Activated T-helper 9 cell treated with anti-CD3 and anti-CD28 coated beads, Interleukin-2, amount 50 U/mL, for 16 hours (primary cell): ENCODE results near the gene FAM50A.
"Not testable (repeated sequence)": the region's sequence is repeated elsewhere in the genome, so short reads cannot be mapped to it uniquely, and the experiment has no call there.

Experiments
- DNase-seq: peaks from one replicate; pipeline ENCODE4 v3.0.0-alpha.2; 2020; ENCODE audit warnings: low read depth

FAM50A gene, protein sequence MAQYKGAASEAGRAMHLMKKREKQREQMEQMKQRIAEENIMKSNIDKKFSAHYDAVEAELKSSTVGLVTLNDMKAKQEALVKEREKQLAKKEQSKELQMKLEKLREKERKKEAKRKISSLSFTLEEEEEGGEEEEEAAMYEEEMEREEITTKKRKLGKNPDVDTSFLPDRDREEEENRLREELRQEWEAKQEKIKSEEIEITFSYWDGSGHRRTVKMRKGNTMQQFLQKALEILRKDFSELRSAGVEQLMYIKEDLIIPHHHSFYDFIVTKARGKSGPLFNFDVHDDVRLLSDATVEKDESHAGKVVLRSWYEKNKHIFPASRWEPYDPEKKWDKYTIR

DNA sequence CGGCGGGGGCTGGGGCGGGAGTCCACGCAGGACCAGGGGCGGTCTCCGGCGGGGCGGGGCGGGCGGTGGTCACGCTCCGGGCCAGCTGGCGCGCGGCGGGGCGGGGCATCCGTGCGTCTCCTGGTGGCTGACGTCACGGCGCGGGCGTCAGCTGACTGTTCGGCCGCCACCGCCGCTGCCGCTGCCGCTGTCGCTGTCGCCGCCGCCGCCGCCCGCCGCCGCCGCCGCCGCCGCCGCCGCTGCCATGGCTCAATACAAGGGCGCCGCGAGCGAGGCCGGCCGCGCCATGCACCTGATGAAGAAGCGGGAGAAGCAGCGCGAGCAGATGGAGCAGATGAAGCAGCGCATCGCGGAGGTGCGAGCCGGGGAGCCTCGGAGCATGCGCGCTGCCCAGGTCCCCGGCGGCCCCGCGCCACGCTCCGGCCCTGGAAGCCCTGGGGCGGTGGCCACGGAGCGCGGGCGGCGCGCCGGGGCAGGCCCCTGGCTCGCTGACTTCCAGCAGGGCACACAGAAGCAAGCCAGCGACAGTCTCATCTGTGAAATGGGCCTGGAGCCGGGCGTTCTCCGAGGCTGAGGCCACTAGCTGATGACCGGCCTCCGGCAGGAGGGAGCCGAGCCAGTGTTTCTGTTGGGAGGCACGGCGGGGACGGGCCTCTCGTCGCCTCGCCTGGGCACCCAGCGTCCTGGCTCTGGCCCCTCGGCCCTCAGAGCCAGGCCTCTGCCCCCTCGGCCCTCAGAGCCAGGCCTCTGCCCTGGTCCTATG is at the start of gene FAM50A:
FAM50A (plus strand) TSS at position 150 of the 763 bp plus-strand sequence; CDS start at position 245, 95 bp downstream.
- peak; percentile 63 for DNase-seq

DNA sequence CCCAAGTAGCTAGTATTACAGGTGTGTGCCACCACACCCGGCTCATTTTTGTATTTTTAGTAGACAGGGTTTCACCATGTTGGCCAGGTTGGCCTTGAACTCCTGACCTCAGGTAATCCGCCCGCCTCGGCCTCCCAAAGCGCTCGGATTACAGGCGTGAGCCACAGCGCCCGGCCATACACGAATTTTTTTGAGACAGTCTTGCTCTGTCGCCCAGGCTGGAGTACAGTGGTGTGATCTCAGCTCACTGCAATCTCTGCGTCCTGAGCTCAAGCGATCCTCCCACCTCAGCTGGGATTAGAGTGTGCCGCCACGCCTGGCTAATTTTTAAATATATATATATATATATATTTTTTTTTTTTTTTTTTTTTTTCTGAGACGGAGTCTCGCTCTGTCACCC is 47.6 kb upstream of the FAM50A start:
- DNase-seq, result not testable (repeated sequence)

DNA sequence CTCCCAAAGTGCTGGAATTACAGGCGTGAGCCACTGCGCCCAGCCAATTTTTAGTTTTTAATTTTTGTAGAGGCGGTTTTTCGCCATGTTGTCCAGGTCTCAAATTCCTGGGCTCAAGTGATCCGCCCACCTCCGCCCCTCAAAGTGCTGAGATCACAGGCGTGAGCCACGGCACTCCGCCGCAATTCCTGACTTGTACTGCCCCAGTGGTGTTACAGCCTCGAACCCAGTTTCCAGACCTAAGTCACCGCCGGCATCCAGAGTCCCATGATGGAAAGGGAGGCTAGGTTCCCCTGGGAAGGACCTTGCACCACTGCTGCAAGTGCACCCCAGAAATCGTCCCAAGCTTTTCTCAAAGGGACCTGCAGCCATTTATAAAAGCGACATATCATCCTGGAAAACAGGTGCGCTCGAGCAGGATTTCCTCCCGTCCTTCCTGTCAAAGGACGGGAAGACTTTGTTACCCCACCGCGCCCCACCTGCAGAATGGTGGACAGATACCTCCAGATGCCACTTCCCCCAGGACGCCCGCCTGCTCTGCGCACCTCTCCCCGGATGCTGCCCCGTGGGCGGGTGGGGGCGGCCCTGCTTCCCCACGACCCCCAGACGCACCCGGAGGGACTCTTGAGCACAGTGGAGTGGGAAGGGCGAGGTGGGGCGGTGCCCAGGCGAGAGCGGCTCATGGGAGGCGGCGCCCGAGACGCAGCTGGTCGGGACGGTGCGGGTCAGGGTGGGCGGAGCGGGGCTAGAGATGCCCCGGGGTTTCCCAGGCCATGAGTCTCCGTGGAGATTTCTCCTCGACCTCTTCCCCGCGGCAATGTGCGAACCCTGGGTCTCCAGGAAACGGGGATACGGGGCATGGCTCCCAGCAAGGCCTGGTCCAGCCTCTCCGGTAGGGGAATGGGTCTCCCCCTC is 46.7 kb upstream of the FAM50A start:
- peak; percentile 52 for DNase-seq

DNA sequence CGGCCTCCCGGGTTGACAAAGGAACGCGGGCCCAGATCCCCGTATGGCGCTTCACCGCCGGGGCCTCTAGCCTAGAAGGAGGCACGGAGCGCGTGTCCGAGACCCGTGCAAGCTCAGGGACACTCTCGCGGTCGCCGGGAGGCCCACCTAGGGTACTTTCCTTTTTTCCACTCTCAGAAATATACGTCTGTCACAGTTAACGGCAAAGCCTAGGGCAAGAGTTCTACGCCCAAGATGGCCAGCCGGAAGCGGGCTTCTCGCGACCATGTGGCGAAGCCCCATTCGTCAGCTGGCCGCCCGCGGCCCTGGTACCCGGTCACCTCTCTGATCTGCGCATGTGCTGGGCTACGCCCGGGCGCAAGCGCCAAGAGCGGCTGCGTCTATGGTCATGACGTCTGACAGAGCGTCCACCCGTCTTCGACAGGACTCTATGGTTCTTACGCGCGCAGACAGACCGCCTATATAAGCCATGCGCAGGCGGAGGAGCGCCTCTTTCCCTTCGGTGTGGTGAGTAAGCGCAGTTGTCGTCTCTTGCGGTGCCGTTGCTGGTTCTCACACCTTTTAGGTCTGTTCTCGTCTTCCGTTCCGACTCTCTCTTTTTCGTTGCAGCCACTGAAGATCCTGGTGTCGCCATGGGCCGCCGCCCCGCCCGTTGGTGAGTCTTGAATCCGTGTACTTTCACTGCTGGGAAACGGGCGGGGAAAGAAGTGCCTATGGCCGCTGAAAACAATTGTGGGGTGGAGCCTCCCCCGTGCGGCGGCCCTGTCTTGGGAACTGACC is 45.9 kb upstream of the FAM50A start, which contains the start of gene RPL10:
RPL10 (plus strand) TSS at position 490 of the 780 bp plus-strand sequence; CDS start at position 633, 143 bp downstream.
- DNase-seq, result peak; percentile 82

DNA sequence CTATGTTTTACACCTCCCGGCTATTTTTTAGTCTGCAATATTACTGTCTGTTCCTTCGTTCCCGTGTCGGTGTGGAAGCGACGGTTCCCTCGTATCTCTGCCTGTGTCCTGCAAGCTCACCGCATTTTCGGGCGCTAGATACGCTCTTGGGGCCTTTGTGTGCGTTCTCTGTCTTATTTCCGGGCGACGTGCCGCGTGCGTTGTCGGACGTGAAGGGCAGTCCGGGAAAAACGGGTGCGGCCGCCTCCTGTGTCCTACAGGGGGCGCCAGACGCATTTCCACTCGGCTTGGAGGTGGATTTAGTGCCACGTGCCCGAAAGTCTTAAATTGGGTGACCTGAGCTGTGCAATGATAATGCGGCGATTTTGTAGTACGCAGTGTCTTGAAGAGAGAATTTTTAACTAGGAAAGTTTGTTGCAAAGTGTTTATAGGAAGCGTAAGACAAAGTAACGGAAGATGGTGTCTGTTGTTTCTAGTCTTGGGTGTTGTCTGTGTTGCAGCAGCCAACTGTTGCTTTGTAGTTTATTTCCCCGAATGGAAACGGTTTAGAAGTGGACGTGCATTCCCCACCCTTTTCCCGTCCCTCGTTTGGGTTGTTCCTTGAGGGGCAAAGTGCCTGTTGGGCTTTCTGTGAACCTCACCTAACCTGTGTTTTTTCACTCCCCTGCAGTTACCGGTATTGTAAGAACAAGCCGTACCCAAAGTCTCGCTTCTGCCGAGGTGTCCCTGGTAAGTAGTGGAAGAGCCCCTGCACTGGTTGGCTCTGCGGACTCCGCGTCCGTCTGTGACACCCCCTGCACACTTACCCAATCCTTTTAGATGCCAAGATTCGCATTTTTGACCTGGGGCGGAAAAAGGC is 45.0 kb upstream of the FAM50A start:
- DNase-seq, result peak; percentile 75

DNA sequence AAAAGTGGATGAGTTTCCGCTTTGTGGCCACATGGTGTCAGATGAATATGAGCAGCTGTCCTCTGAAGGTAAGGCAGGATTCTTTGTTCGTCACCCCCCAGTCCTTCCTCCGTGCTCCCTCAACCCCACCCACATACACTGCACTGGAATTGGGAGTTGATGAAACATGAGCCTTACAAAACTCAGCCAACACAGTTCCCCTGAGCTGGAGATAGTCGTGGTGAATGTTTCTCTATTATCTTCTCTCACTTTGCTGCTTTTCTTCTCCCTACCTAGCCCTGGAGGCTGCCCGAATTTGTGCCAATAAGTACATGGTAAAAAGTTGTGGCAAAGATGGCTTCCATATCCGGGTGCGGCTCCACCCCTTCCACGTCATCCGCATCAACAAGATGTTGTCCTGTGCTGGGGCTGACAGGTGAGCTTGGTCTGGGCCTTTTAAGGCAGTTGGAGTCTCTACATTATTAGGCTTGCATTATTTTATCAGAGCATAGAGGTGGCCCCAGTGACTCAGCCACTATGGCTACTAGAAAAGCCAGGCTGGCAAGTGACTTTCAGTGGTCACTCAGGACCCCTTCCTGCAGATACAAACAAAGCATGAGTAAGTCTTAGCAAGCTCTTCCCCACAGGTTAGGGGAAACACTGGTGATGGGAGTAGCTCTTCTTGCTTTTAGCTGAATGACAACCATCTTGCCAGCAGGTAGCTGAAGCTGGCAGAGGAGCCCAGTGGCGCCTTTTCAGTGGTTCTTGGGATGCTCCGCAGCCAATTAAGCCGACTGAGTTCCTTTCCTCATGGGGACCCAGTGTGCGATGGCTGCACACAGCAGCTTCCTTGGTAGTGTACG is 44.2 kb upstream of the FAM50A start:
- DNase-seq, result no peak

DNA sequence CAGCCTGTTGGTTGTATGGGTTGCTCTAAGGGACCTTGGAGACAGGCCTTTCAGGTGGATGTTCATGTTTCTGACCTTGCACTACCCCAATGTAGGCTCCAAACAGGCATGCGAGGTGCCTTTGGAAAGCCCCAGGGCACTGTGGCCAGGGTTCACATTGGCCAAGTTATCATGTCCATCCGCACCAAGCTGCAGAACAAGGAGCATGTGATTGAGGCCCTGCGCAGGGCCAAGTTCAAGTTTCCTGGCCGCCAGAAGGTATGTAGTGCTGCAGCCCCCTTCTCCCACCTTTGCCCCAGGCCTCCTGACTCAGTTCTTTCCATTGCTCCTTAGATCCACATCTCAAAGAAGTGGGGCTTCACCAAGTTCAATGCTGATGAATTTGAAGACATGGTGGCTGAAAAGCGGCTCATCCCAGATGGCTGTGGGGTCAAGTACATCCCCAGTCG is 43.5 kb upstream of the FAM50A start:
- DNase-seq, result not testable (repeated sequence)

DNA sequence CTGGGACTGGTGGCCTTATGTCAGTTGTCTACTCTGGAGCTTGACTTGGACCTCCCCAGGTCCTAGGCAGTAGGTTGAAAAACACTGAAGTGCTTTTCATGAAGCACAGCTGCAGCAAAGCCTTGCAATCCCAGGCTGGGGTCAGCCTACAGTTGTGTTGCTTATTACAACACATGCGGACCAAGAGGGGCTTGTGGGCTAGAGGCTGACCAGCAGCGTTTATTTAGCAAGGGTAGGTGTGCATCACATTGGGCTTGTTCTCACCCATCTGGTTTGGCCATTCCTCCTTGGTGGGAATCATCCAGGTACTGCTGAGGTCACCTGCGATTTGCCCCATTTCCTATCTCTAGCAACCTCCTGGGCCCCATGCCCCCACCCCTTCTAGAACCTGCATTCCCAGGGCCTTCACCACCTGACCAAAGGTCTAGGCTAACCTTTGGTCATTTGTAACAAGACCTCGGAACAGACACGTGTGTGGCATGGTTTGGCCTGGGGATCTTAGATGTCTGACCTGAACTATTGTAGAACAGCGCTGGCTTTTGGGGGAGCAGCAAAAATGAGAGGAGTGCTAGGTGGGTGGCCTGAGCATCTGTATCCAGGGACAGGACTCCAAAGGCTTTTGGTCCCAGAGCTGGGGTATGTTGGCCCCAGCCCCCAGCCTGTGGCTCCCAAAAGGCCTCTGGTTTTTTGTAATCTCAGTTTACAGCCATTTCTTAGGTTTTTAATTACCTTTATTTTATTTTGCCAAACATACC is 42.7 kb upstream of the FAM50A start:
- DNase-seq, result no peak

DNA sequence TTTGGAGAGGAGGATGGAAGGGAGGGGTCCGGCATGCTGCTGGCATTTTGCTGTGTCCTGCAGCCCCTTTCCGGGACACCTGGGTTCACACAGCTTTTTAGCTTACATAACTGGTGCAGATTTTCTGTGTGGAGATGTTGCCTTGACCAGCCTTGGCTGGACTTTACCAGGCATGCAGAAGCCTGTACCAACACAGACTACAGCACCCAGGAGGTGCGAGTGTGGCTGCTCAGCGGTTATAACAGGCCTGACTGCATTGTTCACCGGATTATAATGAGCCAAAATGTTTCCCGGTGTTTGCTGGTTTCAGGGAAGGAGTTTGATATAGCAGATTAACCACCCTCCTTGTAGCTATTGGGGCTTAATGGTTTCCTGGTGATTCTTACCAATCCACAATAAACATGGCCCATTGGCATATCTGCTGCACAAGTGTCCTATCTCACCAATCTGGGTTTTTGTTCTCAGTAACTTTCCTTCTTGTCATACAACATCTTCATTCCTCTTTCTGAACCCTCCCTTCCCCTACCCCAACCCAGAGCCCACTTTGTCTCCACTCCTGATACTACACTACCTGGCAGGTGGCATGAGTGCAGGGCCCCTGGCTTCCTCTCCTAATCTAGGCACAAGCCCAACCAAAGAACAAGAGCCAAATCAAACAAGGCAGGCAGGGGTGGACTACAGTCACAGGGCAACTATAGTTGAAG is 41.9 kb upstream of the FAM50A start:
- no peak for DNase-seq

DNA sequence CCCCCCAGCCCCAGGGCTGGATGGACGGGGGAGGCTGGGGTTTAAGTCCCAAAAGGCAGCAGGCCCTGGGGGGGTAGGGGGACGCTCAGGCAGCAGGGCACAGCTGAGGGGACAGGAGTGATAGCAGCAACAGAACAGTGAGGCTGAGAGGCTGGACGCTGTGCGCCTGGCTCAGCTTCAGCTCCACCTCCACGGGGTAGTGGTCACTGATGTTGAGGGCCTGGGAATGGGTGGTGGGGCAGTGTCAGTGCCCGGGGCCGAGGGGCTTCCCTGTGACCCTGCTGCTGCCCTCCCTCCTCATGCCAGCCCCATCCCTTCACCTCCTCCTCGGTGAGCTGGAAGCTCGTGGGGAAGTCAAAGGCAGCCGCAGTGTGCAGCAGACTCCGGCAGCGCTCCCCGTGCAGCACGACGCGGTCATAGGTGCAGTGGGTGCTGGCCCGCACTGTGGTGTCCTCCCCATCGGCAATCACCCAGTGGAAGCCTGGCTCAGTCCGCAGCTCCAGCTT is 41.3 kb upstream of the FAM50A start:
- DNase-seq, result no peak

DNA sequence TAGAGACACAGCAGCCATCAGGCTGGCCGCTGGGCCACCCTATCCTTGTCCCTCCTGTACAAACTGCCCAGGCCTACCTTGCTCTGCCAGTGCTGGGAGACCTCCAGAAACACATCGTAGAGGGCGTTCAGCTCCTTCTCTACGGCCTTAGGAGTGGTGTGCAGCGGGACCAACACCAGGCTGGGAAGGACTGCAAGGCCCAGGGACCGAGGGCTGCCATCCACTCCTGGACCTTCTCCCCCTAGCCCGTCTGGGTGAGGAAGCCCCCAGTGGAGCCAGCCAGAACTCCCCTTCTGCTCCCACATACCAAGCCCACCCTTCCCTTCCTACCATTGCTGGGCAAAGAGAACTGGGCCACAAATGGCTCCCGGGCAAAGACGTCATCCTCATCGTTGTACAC is 40.7 kb upstream of the FAM50A start:
- DNase-seq, result no peak

DNA sequence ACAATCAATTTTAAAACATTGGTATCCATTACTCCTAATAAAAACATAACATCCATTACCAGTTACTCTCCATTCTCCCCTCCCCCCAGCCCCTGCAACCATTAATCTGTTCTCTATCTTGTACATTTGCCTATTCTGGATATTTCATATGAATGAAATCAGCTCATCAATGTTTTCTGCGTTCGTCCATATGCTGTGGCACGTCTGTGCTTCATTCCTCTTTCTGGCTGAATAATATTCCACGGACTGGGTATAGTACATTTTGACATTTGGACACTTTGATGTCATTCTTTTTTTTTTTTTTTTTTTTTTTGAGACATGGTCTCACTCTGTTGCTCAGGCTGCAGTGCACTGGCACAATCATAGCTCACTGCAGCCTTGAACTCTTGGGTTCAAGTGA is 40.1 kb upstream of the FAM50A start:
- DNase-seq, result no peak

DNA sequence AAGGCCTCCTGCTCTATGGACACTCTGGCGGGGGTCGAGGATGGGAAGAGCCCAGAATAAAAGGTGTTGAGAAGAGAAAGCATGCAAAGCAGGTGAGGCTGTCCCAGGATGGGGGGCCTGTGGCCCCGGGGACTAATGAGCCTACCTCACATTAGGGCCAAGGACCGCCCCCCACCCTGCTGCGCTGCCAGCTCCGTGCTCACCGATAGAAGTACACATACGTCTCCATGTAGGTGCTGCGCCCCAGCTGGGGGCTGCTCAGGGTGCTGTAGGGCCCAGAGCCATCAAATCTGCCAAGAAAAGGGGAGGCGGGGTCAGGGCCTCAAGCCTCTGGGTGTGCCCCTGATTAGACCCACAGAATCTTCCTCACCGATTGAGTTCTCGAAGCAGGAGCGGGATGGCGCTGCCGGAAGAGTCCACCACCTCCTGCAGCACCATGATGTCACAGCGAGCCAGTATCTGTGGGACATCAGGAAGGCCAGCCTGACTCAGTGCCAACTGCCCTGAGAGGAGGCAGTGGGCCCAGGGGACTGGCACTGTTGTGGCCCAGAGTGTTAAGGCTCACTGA is 39.2 kb upstream of the FAM50A start:
- DNase-seq, result no peak

DNA sequence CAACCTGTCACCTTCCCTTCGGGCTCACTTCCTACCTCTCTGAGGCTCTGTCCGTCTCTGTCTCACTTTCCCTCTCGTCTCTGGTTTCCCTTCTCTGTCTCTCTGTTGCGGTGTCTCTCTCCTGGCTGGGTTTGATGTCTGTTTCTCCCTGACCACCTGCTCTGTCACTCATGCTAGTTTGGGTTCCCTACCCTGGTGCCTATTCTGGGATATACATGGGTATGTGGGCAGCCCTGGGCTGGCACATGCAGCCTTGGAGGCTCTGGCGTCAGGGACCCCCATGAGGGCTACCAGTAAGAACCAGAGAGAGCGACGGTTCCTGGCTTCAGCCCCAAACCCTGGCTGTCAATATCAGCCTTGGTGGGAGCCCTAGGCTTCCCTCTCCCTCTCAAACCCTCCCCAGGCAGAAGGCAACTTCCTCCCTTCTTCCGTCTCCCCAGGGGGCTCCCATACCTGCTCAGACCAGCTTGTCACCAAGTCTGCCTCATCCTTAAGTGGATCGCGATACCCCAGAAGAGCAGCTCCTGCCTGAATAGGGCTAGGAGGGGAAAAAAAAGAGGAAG is 35.2 kb upstream of the FAM50A start:
- DNase-seq, result no peak

DNA sequence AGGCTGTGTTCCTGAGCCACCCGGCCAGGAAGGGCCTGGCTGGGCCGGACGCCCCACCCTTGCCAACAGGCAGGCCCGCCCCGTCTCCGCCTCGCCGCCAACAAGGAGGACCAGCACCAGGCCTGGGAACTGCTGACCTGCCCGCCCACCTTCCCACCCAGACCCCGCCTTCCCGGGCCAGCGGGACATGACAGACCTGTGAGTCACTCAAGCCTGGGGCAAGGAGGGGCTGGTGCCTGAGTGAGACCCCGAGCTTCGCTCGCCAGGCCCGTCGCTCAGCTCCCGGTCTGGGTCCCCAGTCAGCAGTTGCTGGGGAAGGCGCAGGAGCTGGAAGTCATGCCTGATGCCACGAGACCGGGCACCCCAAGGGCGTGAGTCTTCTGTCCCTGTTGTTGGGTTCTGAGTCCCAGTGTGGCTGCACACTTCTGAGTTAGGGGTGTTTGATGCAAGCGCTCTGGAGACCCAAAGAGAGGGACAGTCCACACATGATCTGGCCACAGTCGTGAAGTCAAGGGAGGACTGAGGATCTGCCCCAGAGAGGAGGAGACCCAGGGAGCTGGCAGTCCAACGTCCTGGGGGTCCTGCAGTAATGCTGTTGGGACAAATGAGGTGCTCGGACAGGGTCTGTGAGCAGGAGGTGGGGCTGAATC is 34.6 kb upstream of the FAM50A start, which contains the start of gene DNASE1L1:
DNASE1L1 (minus strand) TSS at position 33 of the 650 bp plus-strand sequence. CDS start 3,686 bp downstream, outside the sequence.
- DNase-seq, result no peak

DNA sequence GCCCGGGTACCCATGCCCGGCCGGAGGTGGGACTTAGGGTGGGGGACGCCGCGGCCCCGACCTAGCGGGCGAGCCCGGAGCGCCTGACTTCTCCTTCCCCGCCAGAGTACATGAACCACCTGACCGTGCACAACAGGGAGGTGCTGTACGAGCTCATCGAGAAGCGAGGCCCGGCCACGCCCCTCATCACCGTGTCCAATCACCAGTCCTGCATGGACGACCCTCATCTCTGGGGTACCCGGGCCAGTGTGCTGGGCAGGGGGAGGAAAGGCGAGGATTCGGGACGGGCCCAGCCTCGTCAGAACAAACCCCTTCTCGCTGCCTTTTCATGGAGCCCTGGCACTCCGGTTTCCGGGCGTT is 32.0 kb upstream of the FAM50A start:
- DNase-seq, result peak; percentile 34

DNA sequence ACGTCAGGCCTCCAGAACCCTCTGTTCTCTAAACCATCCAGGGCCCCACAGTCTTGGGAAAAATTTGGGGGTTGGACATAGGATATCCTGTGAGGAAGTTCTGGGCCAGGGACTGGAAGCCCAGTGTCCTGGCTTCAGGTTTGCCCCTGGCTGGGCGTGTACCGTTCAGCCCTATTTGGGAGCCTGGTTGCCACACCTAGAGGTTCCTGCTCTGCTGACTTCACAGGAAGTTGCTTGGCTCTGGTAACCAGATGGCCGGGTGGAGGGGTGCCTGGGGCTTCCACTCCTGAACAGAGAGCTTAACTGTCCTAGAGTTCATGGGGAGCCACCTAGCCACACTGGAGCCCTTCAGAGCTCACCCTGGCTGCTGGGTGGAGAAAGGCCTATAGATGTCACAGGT is 31.5 kb upstream of the FAM50A start:
- DNase-seq, result no peak
